Large intestine (tissue), 3 donors: ENCODE data around the gene DCXR. TPM values are rescaled to one million over a fixed set of nuclear protein-coding genes. Genes with fewer than 3 reads are reported as not detected.

Source experiments
- DNase-seq, 2 donors: peaks; one replicate each; pipeline versions ENCODE4 v3.0.0 to v3.0.0-alpha.2; 2013
- H3K27ac ChIP-seq: one replicate; pipeline ENCODE4 v1.5.1; 2013; ENCODE audit warnings: low read length
- H3K27me3 ChIP-seq: 2 replicates; pipeline ENCODE4 v1.6.1; 2013; ENCODE audit warnings: low read length; ENCODE audit not compliant: control insufficient read depth, insufficient read depth
- H3K36me3 ChIP-seq: 2 replicates; pipeline ENCODE4 v1.6.1; 2013; ENCODE audit warnings: low read length; ENCODE audit not compliant: control insufficient read depth, insufficient read depth
- H3K4me1 ChIP-seq: one replicate; pipeline ENCODE4 v1.6.1; 2013; ENCODE audit warnings: low read length; ENCODE audit not compliant: control insufficient read depth, insufficient read depth
- H3K4me3 ChIP-seq: one replicate; pipeline ENCODE4 v1.5.1; 2013; ENCODE audit warnings: low read length
- H3K9me3 ChIP-seq: one replicate; pipeline ENCODE4 v1.6.1; 2013; ENCODE audit warnings: mild to moderate bottlenecking, low read depth, low read length, moderate library complexity; ENCODE audit not compliant: control insufficient read depth
- WGBS: methylation state at CpG from one replicate; pipeline ENCODE4 v1.1.5; 2013; ENCODE audit warnings: low lambda C conversion rate; ENCODE audit not compliant: insufficient coverage; 5-methylcytosine and 5-hydroxymethylcytosine counted together
- polyA plus RNA-seq: library from polyadenylated mRNA; unstranded; fragments of 120-200 nt; gene quantifications from one replicate; pipeline ENCODE4 v1.2.1, GENCODE V29; 2013

Gene DCXR
- polyA plus RNA-seq, 1 donor: 44.1 TPM

DNA sequence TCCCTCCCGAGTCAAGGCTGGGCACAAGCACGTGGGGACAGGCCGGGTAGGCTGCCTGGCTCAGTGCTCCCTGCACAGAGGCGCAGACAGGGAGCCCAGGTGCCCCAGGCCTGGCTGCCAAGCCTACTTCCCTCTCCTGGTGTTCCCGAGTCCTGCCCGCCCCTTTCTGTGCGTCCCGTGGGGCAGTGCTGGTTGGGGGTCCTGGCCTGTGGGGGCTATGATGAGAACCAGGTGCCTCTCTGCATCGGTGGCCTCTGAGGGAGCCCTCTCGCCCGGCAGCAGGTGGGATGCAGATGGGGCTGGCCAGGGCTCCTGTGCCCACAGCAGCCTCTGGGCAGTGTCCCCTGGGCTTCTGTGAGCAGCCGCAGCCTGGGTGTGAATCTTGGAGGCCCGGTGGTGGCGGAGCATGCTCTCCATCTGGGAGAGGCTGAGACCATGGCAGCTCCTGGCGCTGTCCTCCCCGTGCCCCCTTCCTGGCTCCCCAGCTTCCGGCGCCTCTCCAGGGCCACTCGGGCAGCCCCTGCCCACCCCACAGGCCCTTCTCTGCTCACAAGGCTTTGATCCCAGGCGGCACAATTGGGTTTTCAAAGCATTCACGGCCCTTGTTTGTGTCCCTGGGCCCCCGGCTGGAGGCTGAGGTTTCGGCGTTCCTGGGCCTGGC, 22.1 kb downstream of the DCXR start:
- Histone ChIP-seq H3K27ac (no peak overlapping the region), H3K9me3 (no peaks in the 10 kb centered on the region), H3K4me3 (no peak overlapping the region), H3K4me1 (no peaks in the 10 kb centered on the region), H3K36me3 (peaks cover 33% of the 10 kb centered on the region), H3K27me3 (no peaks in the 10 kb centered on the region)
- DNase-seq: no peak
- no CpG with 5 or more reads among the region's 24 CpGs for WGBS

GRCh38 chr17:82014971-82015310, 22.6 kb downstream of the DCXR start:
- DNase-seq: no peak
- H3K4me1 ChIP-seq: no peaks in the 10 kb centered on the region
- no peak overlapping the region for H3K27ac ChIP-seq
- no peaks in the 10 kb centered on the region for H3K9me3 ChIP-seq
- H3K4me3 ChIP-seq: no peak overlapping the region
- H3K36me3 ChIP-seq: peaks cover 33% of the 10 kb centered on the region
- H3K27me3 ChIP-seq: no peaks in the 10 kb centered on the region
- 100% methylated on average over 2 of the region's 13 CpGs for WGBS

DNA sequence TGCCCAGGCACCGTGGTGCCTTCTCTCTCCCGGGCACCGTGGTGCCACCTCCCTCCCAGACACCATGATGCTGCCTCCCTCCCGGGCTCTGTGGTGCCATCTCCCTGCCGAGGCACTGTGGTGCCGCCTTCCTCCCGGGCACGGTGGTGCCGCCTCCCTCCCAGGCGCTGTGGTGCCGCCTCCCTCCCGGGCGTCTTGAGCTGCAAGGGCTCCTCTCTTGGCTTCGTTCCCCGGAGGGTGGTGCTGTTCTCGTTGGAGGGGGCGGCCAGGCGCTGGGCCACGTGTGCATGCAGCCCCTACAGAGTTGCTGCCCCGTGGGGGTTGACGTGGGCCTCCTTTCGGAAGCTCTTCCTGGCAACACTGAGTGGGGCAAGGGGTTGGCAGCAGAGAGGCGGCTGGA, 23.1 kb downstream of the DCXR start:
- Histone ChIP-seq H3K27ac (no peak overlapping the region), H3K4me3 (no peak overlapping the region), H3K36me3 (peaks cover 34% of the 10 kb centered on the region), H3K9me3 (no peaks in the 10 kb centered on the region), H3K27me3 (no peaks in the 10 kb centered on the region), H3K4me1 (no peaks in the 10 kb centered on the region)
- WGBS: no CpG with 5 or more reads among the region's 23 CpGs
- no peak for DNase-seq

DNA sequence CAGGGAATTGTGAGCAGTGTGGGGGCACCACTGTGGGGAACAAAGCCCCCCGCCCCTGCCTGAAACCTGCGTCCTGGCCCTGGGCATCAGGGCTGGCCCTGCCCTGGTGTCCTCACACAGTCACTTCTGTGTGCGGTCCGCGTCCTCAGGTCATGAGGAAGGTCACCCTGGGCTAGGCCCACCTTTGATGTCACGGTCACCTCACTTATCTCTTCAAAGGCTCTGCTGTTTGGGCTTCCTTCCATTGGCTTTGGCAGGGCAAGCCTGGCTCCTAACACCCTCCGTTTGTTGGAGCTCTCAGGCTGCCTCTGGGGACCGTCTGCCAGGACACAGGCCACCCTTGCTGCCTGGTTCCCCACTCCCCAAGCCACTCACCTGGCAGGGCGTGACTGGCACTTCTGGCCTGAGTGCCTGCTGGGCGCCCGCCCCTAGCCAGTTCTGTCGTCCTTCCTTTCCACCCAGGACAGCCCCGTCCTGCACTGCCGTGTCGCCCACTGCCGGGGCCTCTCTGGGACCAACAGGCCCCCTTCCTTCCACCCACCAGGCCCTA, 23.6 kb downstream of the DCXR start:
- Histone ChIP-seq H3K27me3 (no peaks in the 10 kb centered on the region), H3K9me3 (no peaks in the 10 kb centered on the region), H3K27ac (no peak overlapping the region), H3K4me3 (no peak overlapping the region), H3K36me3 (peaks cover 34% of the 10 kb centered on the region), H3K4me1 (no peaks in the 10 kb centered on the region)
- WGBS: no CpG with 5 or more reads among the region's 16 CpGs
- DNase-seq: no peak

DNA sequence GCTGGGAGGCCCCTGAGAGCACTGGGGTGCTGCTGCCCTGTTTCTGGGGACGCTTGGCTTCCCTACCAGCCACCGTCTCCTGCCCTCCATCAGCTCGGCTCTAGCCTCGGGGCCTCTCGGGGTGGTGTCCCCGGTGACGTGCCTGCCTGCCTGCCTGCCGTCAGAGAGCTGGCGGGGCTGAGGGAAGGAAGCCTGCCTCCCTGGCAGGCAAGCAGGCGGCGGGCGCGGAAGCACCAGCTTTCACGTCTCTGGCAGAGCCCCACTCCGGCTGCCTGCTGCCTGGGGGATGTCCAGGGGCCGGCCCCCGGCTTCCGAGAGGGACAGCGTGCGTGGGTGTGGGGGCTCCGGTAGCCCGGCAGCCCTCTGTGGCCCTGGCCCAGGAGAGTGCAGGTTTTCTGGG, 24.2 kb downstream of the DCXR start:
- no peaks in the 10 kb centered on the region for H3K4me1 ChIP-seq
- no CpG with 5 or more reads among the region's 22 CpGs for WGBS
- DNase-seq: no peak
- no peak overlapping the region for H3K27ac ChIP-seq
- H3K4me3 ChIP-seq: no peak overlapping the region
- no peaks in the 10 kb centered on the region for H3K27me3 ChIP-seq
- no peaks in the 10 kb centered on the region for H3K9me3 ChIP-seq
- peaks cover 30% of the 10 kb centered on the region for H3K36me3 ChIP-seq

- Histone ChIP-seq H3K4me3 (no peak overlapping the region), H3K9me3 (no peaks in the 10 kb centered on the region), H3K27me3 (no peaks in the 10 kb centered on the region), H3K27ac (no peak overlapping the region), H3K36me3 (peaks cover 24% of the 10 kb centered on the region), H3K4me1 (no peaks in the 10 kb centered on the region)
- no CpG with 5 or more reads among the region's 19 CpGs for WGBS
- no peak for DNase-seq
Observed at GRCh38 chr17:82012640-82013295, 24.7 kb downstream of the DCXR start.

GRCh38 chr17:82012261-82012639, 25.2 kb downstream of the DCXR start:
- no peak for DNase-seq
- Histone ChIP-seq H3K4me3 (no peak overlapping the region), H3K4me1 (no peaks in the 10 kb centered on the region), H3K27me3 (no peaks in the 10 kb centered on the region), H3K36me3 (peaks cover 23% of the 10 kb centered on the region), H3K9me3 (no peaks in the 10 kb centered on the region), H3K27ac (no peak overlapping the region)
- WGBS: no CpG with 5 or more reads among the region's 20 CpGs

DNA sequence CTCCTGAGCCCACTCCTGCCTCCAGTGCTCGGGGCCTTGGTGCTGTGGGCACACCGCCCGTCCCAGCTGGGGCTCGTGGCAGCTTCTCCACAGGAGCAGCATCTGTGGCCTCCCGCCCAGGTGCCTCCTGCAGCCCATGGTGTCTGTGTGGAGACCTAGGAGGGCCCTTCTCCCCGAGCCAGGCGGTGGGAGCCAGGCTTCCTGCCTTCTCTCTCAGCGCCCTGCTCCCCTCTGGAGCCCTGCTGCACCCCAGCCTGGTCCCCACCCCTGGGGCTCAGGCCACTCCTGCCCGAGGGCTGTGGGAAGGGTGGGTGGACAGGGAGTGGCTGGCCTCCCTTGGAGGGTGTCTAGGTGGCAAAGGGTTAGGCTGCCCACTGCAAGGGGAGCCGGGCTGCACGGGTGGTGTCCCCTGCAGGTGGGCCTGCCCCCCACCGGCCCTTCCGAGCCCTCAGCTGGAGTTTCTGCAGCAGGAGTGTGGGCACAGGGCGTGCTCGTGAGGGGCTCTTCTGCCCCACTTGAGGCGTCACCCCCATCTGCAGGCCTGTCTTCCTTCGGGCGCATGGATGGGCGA, 25.8 kb downstream of the DCXR start:
- H3K9me3 ChIP-seq: no peaks in the 10 kb centered on the region
- H3K4me1 ChIP-seq: no peaks in the 10 kb centered on the region
- no CpG with 5 or more reads among the region's 19 CpGs for WGBS
- no peak overlapping the region for H3K27ac ChIP-seq
- no peak for DNase-seq
- no peak overlapping the region for H3K4me3 ChIP-seq
- H3K27me3 ChIP-seq: no peaks in the 10 kb centered on the region
- peaks cover 23% of the 10 kb centered on the region for H3K36me3 ChIP-seq

- H3K27me3 ChIP-seq: no peaks in the 10 kb centered on the region
- WGBS: no CpG with 5 or more reads among the region's 39 CpGs
- no peak for DNase-seq
- H3K9me3 ChIP-seq: no peaks in the 10 kb centered on the region
- H3K36me3 ChIP-seq: peaks cover 23% of the 10 kb centered on the region
- H3K27ac ChIP-seq: no peak overlapping the region
- H3K4me1 ChIP-seq: no peaks in the 10 kb centered on the region
- no peak overlapping the region for H3K4me3 ChIP-seq
Observed at GRCh38 chr17:82010575-82011525, 26.6 kb downstream of the DCXR start.

DNA sequence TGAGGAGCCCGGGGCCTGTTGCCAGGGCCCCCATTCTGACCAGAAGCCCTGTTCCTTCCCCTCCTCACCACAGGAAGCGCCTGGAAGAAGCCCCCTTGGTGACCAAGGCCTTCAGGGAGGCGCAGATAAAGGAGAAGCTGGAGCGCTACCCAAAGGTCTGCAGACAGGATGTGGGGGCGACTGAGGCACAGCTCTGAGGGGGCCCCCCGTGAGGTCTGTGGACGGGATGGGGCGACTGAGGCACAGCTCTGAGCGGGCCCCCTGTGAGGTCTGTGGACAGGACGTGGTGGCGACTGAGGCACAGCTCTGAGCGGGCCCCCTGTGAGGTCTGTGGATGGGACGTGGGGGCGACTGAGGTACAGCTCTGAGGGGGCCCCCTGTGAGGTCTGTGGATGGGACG, 28.1 kb downstream of the DCXR start:
- Histone ChIP-seq H3K9me3 (no peaks in the 10 kb centered on the region), H3K27me3 (no peaks in the 10 kb centered on the region), H3K4me3 (no peak overlapping the region), H3K4me1 (no peaks in the 10 kb centered on the region), H3K36me3 (peaks cover 23% of the 10 kb centered on the region), H3K27ac (no peak overlapping the region)
- WGBS: no CpG with 5 or more reads among the region's 15 CpGs
- no peak for DNase-seq
